ENCODE data around the gene STH.

STH gene

DNA sequence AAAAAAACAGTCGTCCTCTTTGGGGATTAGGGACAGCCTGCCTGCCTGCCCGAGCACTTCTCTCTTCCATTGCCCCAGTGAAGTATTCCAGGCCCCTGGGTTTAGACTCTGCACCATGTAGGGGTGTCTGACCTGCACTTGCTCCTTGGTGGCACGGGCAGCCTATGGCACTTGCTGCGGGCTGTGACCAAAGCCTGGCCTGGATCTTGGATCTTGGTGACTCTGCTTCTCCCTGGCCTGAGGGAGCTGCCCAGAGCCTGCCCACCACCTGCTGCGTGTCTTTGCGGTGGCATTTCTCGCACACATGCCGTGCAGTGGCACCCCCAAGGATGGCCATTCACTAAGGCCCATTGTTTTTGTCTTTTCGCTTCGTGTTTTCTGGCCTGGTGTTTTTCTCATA, 6.1 kb upstream of the STH start:
- Histone ChIP-seq H3K9me3 (ENCODE audit: insufficient read depth, low read length) (no peaks in the 10 kb centered on the region), H3F3A (ENCODE audit: insufficient read depth) (no peaks in the 10 kb centered on the region), H3K4me2 (ENCODE audit: low read depth, low read length, poor library complexity, severe bottlenecking) (no peak overlapping the region), H3K79me2 (ENCODE audit: insufficient read depth, low read length) (no peaks in the 10 kb centered on the region), H3K9me2 (replicated peaks; ENCODE audit: insufficient read depth, low read length) (no peaks in the 10 kb centered on the region), H2AFZ (ENCODE audit: low read depth, low read length, severe bottlenecking) (no peak overlapping the region), H3K4me3 (ENCODE audit: insufficient read depth, low read length, poor library complexity, severe bottlenecking) (no peak overlapping the region), H3K9ac (ENCODE audit: low read length) (no peak overlapping the region), H3K27me3 (ENCODE audit: low read length) (no peaks in the 10 kb centered on the region), H4K20me1 (ENCODE audit: low read depth, low read length) (no peaks in the 10 kb centered on the region), H3K36me3 (ENCODE audit: low read length) (no peaks in the 10 kb centered on the region), H3K27ac (ENCODE audit: low read depth, low read length) (no peak overlapping the region)
- TF ChIP-seq CTCF (IDR thresholded peaks at IDR 0.05; ENCODE audit: insufficient read depth, low read length, poor library complexity, severe bottlenecking), result no peak
- TF ChIP-seq EZH2phosphoT487 (conservative IDR thresholded peaks at IDR 0.05; ENCODE audit: low read length), result no peak

- no peak overlapping the region for H2AFZ ChIP-seq (ENCODE audit: low read depth, low read length, severe bottlenecking)
- TF ChIP-seq EZH2phosphoT487 (conservative IDR thresholded peaks at IDR 0.05; ENCODE audit: low read length) (no peak), CTCF (IDR thresholded peaks at IDR 0.05; ENCODE audit: insufficient read depth, low read length, poor library complexity, severe bottlenecking) (no peak)
- H3K4me2 ChIP-seq (ENCODE audit: low read depth, low read length, poor library complexity, severe bottlenecking), result no peak overlapping the region
- H3K9me2 ChIP-seq (replicated peaks; ENCODE audit: insufficient read depth, low read length), result no peaks in the 10 kb centered on the region
- H3F3A ChIP-seq (ENCODE audit: insufficient read depth), result no peaks in the 10 kb centered on the region
- H3K79me2 ChIP-seq (ENCODE audit: insufficient read depth, low read length), result no peaks in the 10 kb centered on the region
- no peaks in the 10 kb centered on the region for H3K27me3 ChIP-seq (ENCODE audit: low read length)
- H4K20me1 ChIP-seq (ENCODE audit: low read depth, low read length), result no peaks in the 10 kb centered on the region
- H3K36me3 ChIP-seq (ENCODE audit: low read length), result no peaks in the 10 kb centered on the region
- no peak overlapping the region for H3K27ac ChIP-seq (ENCODE audit: low read depth, low read length)
- no peak overlapping the region for H3K4me3 ChIP-seq (ENCODE audit: insufficient read depth, low read length, poor library complexity, severe bottlenecking)
- H3K9ac ChIP-seq (ENCODE audit: low read length), result no peak overlapping the region
- no peaks in the 10 kb centered on the region for H3K9me3 ChIP-seq (ENCODE audit: insufficient read depth, low read length)
These were observed 5.0 kb upstream of the STH start for GRCh38 chr17:45993962-45994627.

- no peaks in the 10 kb centered on the region for H3K9me3 ChIP-seq (ENCODE audit: insufficient read depth, low read length)
- no peaks in the 10 kb centered on the region for H3K36me3 ChIP-seq (ENCODE audit: low read length)
- H3K9me2 ChIP-seq (replicated peaks; ENCODE audit: insufficient read depth, low read length), result no peaks in the 10 kb centered on the region
- TF ChIP-seq CTCF (IDR thresholded peaks at IDR 0.05; ENCODE audit: insufficient read depth, low read length, poor library complexity, severe bottlenecking) (no peak), EZH2phosphoT487 (conservative IDR thresholded peaks at IDR 0.05; ENCODE audit: low read length) (no peak)
- H3K4me3 ChIP-seq (ENCODE audit: insufficient read depth, low read length, poor library complexity, severe bottlenecking), result no peak overlapping the region
- no peaks in the 10 kb centered on the region for H4K20me1 ChIP-seq (ENCODE audit: low read depth, low read length)
- H3K4me2 ChIP-seq (ENCODE audit: low read depth, low read length, poor library complexity, severe bottlenecking), result no peak overlapping the region
- no peak overlapping the region for H2AFZ ChIP-seq (ENCODE audit: low read depth, low read length, severe bottlenecking)
- H3K9ac ChIP-seq (ENCODE audit: low read length), result no peak overlapping the region
- no peaks in the 10 kb centered on the region for H3K27me3 ChIP-seq (ENCODE audit: low read length)
- H3F3A ChIP-seq (ENCODE audit: insufficient read depth), result no peaks in the 10 kb centered on the region
- H3K79me2 ChIP-seq (ENCODE audit: insufficient read depth, low read length), result no peaks in the 10 kb centered on the region
- H3K27ac ChIP-seq (ENCODE audit: low read depth, low read length), result no peak overlapping the region
These were observed 4.1 kb upstream of the STH start for GRCh38 chr17:45994987-45995386.

Data from SU-DHL-6 (cell line).